HG03196 (cell line): ENCODE measurements around the gene FNTB.

Source experiments
- ATAC-seq: cut with Tn5 transposase; IDR thresholded peaks from one replicate; pipeline ENCODE4 v1.9.1; 2021; ENCODE audit not compliant: unreplicated experiment

Gene FNTB

GRCh38 chr14:64974563-64974962 is 12.1 kb upstream of the FNTB start:
- no peak for ATAC-seq

- no peak for ATAC-seq
Observed at GRCh38 chr14:64979336-64980074, 7.2 kb upstream of the FNTB start.

- no peak for ATAC-seq
Observed at GRCh38 chr14:64983439-64984310, 3.0 kb upstream of the FNTB start.

- ATAC-seq: no peak
Observed at GRCh38 chr14:64987438-64987767, 708 bp downstream of the FNTB start.

- no peak for ATAC-seq
Observed at GRCh38 chr14:64990296-64990695, 3.6 kb downstream of the FNTB start.

- ATAC-seq: no peak
Observed at GRCh38 chr14:64990939-64991338, 4.2 kb downstream of the FNTB start.

GRCh38 chr14:64992328-64992885 is 5.7 kb downstream of the FNTB start:
- no peak for ATAC-seq

GRCh38 chr14:64993266-64993930 is 6.7 kb downstream of the FNTB start:
- ATAC-seq: no peak

- no peak for ATAC-seq
Observed at GRCh38 chr14:64994540-64994939, 7.8 kb downstream of the FNTB start.

- no peak for ATAC-seq
Observed at GRCh38 chr14:64995291-64995690, 8.6 kb downstream of the FNTB start.

GRCh38 chr14:64997108-64997794 is 10.6 kb downstream of the FNTB start:
- no peak for ATAC-seq

- ATAC-seq: no peak
Observed at GRCh38 chr14:64998455-64998931, 11.8 kb downstream of the FNTB start.

GRCh38 chr14:65000898-65001591 is 14.3 kb downstream of the FNTB start:
- no peak for ATAC-seq

- no peak for ATAC-seq
Observed at GRCh38 chr14:65001723-65002122, 15.0 kb downstream of the FNTB start.

GRCh38 chr14:65002586-65003210 is 16.0 kb downstream of the FNTB start:
- ATAC-seq: no peak

- ATAC-seq: peak; percentile 53
Observed at GRCh38 chr14:65003394-65003793, 16.7 kb downstream of the FNTB start.

- ATAC-seq: no peak
Observed at GRCh38 chr14:65006261-65006721, 19.6 kb downstream of the FNTB start.

GRCh38 chr14:65007202-65007601 is 20.5 kb downstream of the FNTB start:
- no peak for ATAC-seq

GRCh38 chr14:65010211-65010931 is 23.7 kb downstream of the FNTB start:
- ATAC-seq: no peak
